Spleen (tissue), 7 donors: ENCODE data around the gene PCNX1.

Experiments
- CTCF ChIP-seq, 11 experiments: fragments of 200-600 bp in 7 of 11; fragments of 450-650 bp in 4 of 11; sonication (generic) in 4 of 11; IDR thresholded peaks in 8 of 11; conservative IDR thresholded peaks in 3 of 11; 1 replicate in 7 of 11; 2 replicates in 4 of 11; pipeline versions ENCODE4 v1.4.0 to v1.8.0; 2016 to 2021; ENCODE audit warnings: antibody characterized with exemption in 11 of 11, inconsistent platforms in 4 of 11, mild to moderate bottlenecking in 1 of 11
- POLR2A ChIP-seq, 3 donors: fragments of 450-650 bp; IDR thresholded peaks; one replicate each; pipeline ENCODE4 v1.5.1; 2017; ENCODE audit warnings: antibody characterized with exemption in 3 of 3, mild to moderate bottlenecking in 1 of 3
- POLR2AphosphoS5 ChIP-seq, 3 donors: sonication (generic); formaldehyde crosslinking; IDR thresholded peaks; one replicate each; pipeline ENCODE4 v1.5.1; 2017; ENCODE audit warnings: antibody characterized with exemption in 3 of 3
- donor health status: DM: no; HTN: no; CAD: no; lungs with moderate emphysema.
- donor health status: DM: no; HTN: no; CAD: no.
- donor health status: DM: no; HTN: no; CAD: no.

GRCh38 chr14:71136386-71137060, 229.3 kb downstream of the PCNX1 start:
- no peak for TF ChIP-seq POLR2AphosphoS5 (IDR thresholded peaks at IDR 0.05)
- no peak for TF ChIP-seq CTCF (IDR thresholded peaks at IDR 0.05 in 8 of 11, conservative IDR thresholded peaks at IDR 0.05 in 3 of 11)
- TF ChIP-seq POLR2A (IDR thresholded peaks at IDR 0.05) = no peak
